RWPE1 (cell line): ENCODE results near the gene CCDC138.
A peak's percentile ranks its signal among the peaks of the same experiment; 100 is the strongest.

Experiments used
- CTCF ChIA-PET: fragments of 350-600 bp; sonication (Branson Sonifier 250); formaldehyde crosslinking; extraction: SDS; loops from one replicate; lab custom pipeline; 2021; lab: Yijun Ruan, JAX
- POLR2A ChIA-PET: fragments of 400-600 bp; formaldehyde crosslinking; extraction: SDS; loops from one replicate; lab custom pipeline; 2020; ENCODE audit warnings: antibody characterized with exemption; ENCODE audit not compliant: low non-redundant PET; lab: Yijun Ruan, JAX
- DNase-seq: peaks from one replicate; pipeline ENCODE4 v3.0.0; 2012; ENCODE audit warnings: low spot score
- H3K27ac ChIP-seq: fragments of 450-650 bp; 2 replicates; pipeline ENCODE4 v1.5.1; 2017
- CTCF ChIP-seq: fragments of 450-650 bp; conservative IDR thresholded peaks from 2 replicates; pipeline ENCODE4 v1.5.1; 2017; ENCODE audit warnings: low read depth, mild to moderate bottlenecking

Gene CCDC138

GRCh38 chr2:108787216-108787541, 608 bp downstream of the CCDC138 start:
- CTCF ChIA-PET: interaction anchor here (0.6 kb wide), 1 partner anchor 233 kb away, joined by 3 read pairs; no protein-coding TSS in a partner anchor
- peak overlapping the region; percentile 88 for H3K27ac ChIP-seq
- TF ChIP-seq CTCF: no peak
- no peak for DNase-seq
- POLR2A ChIA-PET: no interaction called here

GRCh38 chr2:108803045-108803736, 16.6 kb downstream of the CCDC138 start:
- no peak for TF ChIP-seq CTCF
- no peak for DNase-seq
- ChIA-PET CTCF (no interaction called here), POLR2A (no interaction called here)
- no peak overlapping the region for H3K27ac ChIP-seq

- no peak overlapping the region for H3K27ac ChIP-seq
- ChIA-PET CTCF (interaction anchor here (0.6 to 1.2 kb wide), 2 partner anchors 13 to 322 kb away, joined by 3 to 7 read pairs; no protein-coding TSS in a partner anchor), POLR2A (no interaction called here)
- TF ChIP-seq CTCF: no peak
- no peak for DNase-seq
Observed at GRCh38 chr2:108805032-108805431, 18.5 kb downstream of the CCDC138 start.

- no peak for TF ChIP-seq CTCF
- H3K27ac ChIP-seq: no peak overlapping the region
- DNase-seq: no peak
- CTCF ChIA-PET: interaction anchor here (0.6 to 1.2 kb wide), 2 partner anchors 12 to 48 kb away, joined by 5 to 7 read pairs; no protein-coding TSS in a partner anchor
- POLR2A ChIA-PET: no interaction called here
Observed at GRCh38 chr2:108805782-108806181, 19.2 kb downstream of the CCDC138 start.

GRCh38 chr2:108806371-108807113, 20.0 kb downstream of the CCDC138 start:
- no peak for DNase-seq
- TF ChIP-seq CTCF: no peak
- POLR2A ChIA-PET: no interaction called here
- no peak overlapping the region for H3K27ac ChIP-seq
- CTCF ChIA-PET: interaction anchor here (0.6 to 1.2 kb wide), 2 partner anchors 11 to 47 kb away, joined by 5 to 7 read pairs; no protein-coding TSS in a partner anchor

- DNase-seq: no peak
- TF ChIP-seq CTCF: no peak
- no peak overlapping the region for H3K27ac ChIP-seq
- ChIA-PET POLR2A (no interaction called here), CTCF (no interaction called here)
Observed at GRCh38 chr2:108809936-108810335, 23.4 kb downstream of the CCDC138 start.
